T47D (cell line): ENCODE data around the gene RNF25.

Experiments
- DNase-seq, 2 experiments: peaks; one replicate each; pipeline versions ENCODE4 v3.0.0 to v3.0.0-alpha.2; 2011 to 2012; ENCODE audit warnings: low read depth in 1 of 2, low spot score in 1 of 2
- JUND ChIP-seq: IDR thresholded peaks from 2 replicates; pipeline ENCODE4 v1.6.1; 2012; ENCODE audit warnings: low read depth
- in situ Hi-C: cut with HindIII; loops from 2 replicates; pipeline ENCODE4 v1.10.0; 2016; ENCODE audit warnings: low sequenced_read_pairs, low pct_unique_long_range_greater_than_20kb

RNF25 gene

DNA sequence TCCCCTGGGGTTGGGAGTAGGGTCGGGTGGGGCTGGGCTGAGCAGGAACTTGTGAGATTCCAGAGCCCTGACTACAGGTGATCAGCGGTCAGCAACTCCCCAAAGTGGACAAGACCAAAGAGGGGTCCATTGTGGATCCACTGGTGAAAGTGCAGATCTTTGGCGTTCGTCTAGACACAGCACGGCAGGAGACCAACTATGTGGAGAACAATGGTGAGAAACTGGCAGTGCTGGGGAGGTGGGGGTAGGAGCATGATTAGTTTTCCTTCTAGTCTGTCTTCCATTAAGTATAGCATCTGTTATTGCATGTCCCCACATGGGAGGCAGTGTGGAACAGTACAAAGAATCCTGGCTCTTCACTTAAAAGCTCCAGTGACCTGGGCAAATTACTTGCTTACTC lies 36.1 kb downstream of the RNF25 start:
- DNase-seq: no peak
- no peak for TF ChIP-seq JUND
- in situ Hi-C loops: no loop called here

DNA sequence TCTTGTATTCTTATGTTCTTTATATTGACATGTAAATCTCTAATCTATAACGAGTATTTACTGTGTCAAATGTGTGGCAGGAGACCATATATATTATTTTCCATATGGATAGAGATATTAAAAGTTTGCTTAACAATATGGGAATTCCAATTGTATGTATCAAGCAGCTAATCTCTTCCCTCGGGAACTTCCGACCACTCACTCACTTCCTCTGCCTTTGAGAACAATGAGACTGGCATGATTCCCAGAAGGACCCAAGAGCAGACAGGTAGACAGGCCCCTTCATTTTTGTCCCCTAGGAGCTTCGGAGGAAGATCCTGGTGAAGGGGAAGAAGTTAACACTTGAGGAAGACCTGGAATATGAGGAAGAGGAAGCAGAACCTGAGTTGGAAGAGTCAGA lies 40.0 kb downstream of the RNF25 start:
- TF ChIP-seq JUND: no peak
- in situ Hi-C loops: no loop called here
- DNase-seq: no peak

DNA sequence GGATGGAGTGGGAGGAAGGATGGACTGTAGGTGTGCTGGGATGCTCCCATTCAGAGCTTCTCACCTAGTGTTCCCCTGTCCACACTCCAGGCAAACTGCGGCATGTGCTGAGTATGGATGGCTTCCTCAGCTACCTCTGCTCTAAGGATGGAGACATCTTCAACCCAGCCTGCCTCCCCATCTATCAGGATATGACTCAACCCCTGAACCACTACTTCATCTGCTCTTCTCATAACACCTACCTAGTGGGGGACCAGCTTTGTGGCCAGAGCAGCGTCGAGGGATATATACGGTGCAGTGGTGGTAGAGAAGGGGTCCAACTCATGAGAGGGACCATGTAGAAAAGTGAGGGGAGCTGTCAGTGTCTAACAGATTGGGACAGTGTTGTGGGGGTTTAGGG lies 43.9 kb downstream of the RNF25 start:
- in situ Hi-C loops: no loop called here
- DNase-seq: no peak
- no peak for TF ChIP-seq JUND

DNA sequence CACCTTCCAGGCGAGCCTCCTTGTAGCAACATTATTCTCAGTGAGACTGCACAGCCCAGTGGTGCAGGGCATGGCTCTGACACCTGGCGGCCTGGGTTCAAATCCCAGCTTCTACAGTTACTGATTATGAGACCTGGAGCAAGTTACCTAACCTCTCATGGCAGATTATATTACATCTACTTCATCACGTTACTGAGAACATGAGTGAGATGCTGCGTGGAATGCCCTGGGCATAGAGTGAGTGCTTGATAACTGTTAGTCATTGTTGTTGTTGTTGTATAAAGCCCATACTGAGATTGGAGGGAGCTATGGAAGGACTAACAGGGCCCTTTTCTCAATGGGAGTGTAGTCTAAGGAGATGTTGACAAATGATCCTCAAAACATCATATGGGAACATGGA lies 45.4 kb downstream of the RNF25 start:
- TF ChIP-seq JUND: no peak
- in situ Hi-C loops: no loop called here
- no peak for DNase-seq

DNA sequence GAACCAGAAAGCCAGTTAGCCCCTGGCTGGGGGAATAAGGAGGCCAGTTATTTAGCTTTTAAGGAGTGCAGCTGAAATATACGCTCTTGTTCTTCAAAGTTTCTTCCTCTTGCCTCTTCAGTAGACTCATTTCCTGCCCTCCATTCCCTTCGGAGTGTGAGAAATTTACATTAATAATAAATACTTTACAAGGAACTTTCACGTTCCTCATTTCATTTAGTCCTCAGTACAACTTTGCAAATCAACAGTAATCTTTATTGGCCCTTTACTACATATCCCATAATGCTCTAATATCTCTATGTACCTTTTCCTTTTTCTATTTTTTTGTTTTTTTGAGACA lies 48.5 kb downstream of the RNF25 start:
- DNase-seq: no peak
- TF ChIP-seq JUND: no peak
- in situ Hi-C loops: no loop called here

DNA sequence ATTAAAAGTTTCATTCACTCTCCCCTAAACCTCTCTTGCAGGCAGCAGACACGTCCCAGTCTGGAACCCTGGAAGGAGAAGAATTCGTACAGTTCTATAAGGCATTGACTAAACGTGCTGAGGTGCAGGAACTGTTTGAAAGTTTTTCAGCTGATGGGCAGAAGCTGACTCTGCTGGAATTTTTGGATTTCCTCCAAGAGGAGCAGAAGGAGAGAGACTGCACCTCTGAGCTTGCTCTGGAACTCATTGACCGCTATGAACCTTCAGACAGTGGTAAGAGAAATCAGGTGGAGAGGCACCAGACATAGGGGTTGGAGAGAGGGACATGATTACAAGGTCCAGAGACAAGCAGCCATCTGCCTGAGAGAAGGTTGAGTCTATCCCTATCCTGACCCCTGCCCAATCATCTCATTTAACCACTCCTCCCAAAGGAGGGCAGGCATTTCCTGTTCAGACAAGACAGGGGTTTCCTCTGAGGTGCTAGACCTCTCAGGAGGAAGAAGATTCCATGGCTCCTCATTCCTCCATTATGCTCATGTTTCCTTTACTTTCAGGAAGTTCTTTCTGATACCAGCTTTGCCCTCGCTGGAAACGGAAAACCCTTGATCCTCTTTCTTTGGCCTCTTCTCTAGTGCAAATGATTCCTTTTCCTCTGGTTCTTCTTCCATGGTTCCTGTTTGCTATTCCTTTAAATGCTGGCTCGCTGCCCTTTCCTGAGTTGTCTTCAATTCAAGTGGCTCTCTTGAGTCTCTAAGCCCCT lies 49.0 kb downstream of the RNF25 start:
- DNase-seq: peak in 1 of 2 experiments; percentile 20
- TF ChIP-seq JUND: no peak
- in situ Hi-C loops: no loop called here

DNA sequence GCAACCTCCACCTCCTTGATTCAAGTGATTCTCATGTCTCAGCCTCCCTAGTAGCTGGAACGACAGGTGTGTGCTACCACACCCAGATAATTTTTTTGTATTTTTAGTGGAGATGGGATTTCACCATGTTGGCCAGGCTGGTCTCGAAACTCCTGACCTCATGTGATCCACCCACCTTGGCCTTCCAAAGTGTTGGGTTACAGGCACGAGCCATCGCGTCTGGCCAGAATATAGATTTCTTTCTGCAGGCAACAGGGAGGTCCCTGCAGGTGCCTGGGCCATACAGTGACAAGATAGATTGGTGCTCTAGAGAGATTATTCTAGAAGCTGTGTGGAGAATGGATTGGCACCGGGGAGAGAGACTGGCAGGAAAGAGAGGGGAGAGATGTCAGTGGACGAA lies 50.8 kb downstream of the RNF25 start:
- no peak for DNase-seq
- no peak for TF ChIP-seq JUND
- in situ Hi-C loops: no loop called here

DNA sequence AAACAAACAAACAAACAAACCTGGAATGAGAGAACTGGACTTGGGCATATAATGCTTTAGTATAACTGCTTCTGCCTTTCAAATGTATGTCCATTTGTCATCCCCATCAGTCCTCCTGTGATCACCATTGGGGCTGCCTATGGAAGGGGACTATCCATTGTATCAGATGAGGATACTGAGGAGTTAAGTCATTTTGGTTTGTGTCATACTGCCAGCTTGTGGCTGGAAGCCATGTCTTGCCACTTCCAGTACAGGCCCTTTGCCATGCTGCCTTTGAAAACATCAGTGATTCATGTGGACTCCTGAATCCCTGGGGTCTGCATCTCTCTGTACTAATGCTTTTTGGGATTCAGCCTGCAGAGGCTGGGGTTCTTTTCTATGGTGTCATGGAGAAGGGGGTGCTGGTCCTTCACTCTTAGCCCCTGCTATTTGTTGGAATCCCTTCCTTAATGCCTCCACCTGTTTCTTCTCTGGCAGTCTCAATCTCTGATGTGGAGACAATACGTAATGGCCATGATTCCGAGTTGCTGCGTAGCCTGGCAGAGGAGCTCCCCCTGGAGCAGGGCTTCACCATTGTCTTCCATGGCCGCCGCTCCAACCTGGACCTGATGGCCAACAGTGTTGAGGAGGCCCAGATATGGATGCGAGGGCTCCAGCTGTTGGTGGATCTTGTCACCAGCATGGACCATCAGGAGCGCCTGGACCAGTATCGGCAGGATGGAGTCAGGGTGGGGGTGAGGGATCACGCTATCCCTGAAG lies 53.5 kb downstream of the RNF25 start:
- in situ Hi-C loops: no loop called here
- peak in 1 of 2 experiments; percentile 37 for DNase-seq
- TF ChIP-seq JUND: no peak

DNA sequence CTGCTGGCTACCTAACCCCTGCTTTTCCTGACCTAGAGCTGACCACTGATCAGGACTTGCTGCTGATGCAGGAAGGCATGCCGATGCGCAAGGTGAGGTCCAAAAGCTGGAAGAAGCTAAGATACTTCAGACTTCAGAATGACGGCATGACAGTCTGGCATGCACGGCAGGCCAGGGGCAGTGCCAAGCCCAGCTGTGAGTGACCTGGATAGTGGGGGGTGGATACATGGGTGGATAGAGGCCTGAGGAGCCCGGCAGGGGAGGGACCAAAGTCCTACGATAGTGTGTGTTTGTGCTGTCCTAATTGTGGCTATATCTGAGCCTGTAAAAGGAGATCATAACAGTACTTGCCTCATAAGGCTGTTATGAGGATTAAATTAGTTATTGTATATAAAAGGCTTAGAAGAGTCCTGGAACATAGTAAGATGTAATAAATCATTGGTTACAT lies 55.9 kb downstream of the RNF25 start:
- in situ Hi-C loops: no loop called here
- DNase-seq: no peak
- no peak for TF ChIP-seq JUND
